HG02970 (cell line): ENCODE measurements around the gene HSPA12B.

Source experiments
- ATAC-seq: cut with Tn5 transposase; IDR thresholded peaks from one replicate; pipeline ENCODE4 v1.9.1; 2021; ENCODE audit warnings: mild to moderate bottlenecking, moderate library complexity, moderate number of reproducible peaks; ENCODE audit not compliant: unreplicated experiment, low FRiP score

The HSPA12B gene

GRCh38 chr20:3760655-3761348 lies 28.3 kb downstream of the HSPA12B start:
- no peak for ATAC-seq

- ATAC-seq: no peak
Observed at GRCh38 chr20:3763671-3764601, 31.5 kb downstream of the HSPA12B start.

GRCh38 chr20:3764659-3765058 lies 32.2 kb downstream of the HSPA12B start:
- no peak for ATAC-seq

DNA sequence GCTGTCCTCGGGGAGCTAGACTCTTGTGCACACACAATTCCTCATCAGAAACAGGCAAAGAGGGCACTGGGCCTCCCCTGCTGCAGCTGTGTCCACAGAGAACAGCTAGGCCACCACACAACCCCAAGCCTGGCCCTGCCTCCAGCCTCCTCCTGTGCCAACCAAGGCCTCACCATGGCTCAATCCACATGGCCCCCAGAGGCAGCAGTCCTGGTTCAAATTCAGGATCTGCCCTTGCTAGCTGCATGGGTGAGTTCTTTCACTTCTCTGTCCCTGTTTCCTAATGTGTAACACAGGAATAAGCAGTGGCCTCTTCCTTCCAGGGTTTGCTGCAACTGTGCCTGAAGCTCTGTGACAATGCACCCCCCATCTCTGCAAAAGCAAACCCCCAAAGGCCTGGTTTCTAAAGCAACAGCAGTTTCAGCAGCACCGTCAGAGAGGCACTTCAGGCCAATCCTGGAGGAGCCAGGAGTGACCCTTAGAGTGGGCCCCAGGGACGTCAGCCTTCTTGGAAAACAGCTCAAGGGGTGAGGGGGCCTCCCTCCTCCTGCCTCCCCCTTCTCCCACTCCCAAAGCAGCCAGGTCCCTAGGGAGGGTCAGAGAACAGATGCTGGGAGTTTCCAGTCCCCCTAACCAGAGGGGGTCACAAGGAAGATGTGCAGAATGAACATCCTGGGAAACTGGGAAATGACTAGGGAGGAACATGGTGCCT lies 32.8 kb downstream of the HSPA12B start:
- no peak for ATAC-seq

DNA sequence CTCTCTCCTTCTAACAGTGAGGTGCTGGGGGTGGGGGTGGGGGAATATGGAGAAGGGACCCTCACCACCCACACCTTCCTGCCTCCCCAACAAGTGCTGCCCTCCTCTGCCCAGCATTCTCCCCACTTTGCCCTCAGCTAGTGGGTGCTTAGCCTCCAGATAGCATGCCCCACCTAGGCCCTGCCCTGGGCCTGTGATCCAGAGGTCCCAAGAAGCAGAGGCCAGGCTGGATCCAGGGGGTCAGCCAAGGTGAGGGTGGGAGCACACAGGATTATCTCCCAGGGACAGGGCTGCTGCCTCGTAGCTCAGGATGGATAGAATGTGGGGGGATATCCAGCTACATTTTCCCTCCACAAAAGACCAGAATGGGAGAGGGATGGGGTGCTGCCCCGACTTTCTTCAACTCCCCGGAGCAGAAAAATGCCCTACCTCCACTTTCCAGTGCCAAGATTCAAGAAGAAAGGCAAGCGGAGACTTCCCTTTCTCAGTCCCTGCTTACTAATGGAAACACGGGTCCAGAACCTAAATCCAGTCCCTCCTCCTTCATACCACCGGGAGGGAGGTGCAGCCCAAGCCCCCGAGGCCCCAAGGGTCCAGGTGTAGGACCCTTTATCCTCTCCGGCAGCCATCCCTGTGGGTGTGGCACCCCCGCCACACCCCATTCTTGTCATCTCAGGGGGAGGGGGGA lies 34.1 kb downstream of the HSPA12B start:
- no peak for ATAC-seq

DNA sequence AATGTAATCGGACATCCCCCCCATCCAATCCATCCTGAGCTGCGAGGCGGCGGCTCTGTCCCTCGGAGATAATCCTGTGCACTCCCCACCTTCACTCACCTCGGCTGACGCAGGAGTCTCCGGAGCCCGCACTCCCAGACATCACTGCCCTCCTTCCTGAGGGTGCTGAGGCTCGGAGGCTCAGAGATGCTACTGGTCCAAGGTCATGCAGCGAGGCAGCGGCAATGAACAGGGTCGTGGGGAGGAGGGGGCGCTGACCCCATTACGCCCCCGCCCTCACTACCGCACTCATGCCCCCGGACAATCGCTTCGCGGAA lies 34.6 kb downstream of the HSPA12B start:
- ATAC-seq: no peak

- ATAC-seq: peak; percentile 90
Observed at GRCh38 chr20:3767427-3768341, 35.2 kb downstream of the HSPA12B start, which contains the start of gene ADISSP. TSS of gene ADISSP (minus strand) at chr20:3767753. CDS start at chr20:3760100, 7,653 bp downstream.

GRCh38 chr20:3768342-3769130 lies 36.1 kb downstream of the HSPA12B start:
- ATAC-seq: peak; percentile 25

DNA sequence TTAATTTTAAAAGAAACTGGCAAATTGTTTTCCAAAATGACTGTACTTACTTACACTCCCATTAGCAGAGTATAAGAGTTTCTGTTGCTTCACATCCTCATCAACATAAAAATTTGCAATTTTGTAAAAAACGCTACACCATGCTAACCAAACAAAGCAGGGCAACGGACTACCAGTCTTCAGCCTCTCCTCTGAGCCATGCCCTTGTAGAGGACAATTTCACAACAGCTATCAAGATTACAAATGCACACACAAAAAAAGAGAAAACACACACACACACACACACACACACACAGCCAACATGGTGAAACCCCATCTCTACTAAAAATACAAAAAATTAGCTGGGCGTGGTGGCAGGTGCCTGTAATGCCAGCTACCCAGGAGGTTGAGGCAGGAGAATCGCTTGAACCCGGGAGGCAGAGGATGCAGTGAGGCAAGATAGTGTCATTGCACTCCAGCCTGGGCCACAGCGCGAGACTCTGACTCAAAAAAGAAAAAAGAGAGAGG lies 39.1 kb downstream of the HSPA12B start:
- ATAC-seq: no peak

GRCh38 chr20:3775457-3776108 lies 43.1 kb downstream of the HSPA12B start:
- ATAC-seq: no peak

DNA sequence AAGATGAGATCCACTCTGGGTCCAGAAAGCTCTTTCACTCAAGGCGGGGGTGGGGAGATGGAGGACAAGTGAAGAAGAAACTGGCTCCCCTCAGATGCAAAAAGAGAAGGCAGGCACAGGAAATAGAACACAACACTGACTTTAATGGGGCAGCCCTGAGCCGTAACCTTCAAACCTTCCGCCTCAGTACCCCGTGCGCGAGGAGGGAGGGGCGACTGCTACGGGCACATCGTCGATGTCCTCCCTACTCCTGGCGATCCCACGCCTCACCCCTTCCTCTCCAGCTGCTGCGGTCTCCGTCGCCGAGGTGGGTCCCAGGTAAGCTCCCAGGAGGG lies 44.9 kb downstream of the HSPA12B start:
- ATAC-seq: no peak

DNA sequence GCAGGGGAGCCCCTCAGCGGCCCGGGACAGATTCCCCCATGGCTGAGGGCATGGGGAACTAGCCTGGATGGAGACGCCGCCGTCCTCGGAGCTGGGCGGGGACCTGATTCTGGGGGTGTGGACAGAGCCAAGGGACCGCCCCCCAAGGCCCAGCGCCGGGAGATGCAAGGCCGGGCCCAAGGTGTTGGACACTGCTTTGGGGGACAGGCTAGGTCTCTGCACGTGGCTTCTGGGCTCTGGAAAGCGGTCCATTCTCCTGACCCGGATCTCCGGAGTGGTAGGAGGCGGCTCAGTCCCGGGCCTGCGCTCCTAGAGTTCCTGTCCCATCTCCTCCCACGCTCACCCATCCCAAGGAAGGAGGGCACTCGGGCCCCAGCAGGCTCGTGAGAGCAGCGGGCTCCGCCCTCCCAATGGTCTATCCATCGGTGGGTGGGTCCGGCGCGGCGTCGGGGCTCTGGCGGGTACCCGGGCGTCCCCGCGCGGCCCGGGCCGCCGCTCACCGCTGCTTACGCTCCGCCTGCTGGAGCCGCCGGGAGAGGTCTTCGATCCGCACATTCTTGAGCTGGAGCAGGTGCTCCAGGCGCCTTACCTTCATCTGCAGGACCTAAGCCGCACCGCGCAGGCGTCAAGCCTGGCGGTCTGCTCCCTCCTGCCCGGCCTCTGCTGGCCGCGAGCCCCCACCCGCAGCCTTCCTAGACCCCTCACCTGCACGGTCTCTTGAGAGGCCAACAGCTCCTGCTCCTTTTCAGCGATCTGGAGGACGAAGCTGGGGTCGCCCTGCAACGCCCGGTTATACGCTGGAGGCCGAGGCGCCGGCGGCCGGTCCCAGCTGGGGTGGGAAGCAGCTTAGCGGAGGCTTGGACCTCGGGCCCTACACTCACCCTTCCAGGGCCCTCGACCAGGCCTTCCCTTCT lies 45.5 kb downstream of the HSPA12B start:
- ATAC-seq: no peak

DNA sequence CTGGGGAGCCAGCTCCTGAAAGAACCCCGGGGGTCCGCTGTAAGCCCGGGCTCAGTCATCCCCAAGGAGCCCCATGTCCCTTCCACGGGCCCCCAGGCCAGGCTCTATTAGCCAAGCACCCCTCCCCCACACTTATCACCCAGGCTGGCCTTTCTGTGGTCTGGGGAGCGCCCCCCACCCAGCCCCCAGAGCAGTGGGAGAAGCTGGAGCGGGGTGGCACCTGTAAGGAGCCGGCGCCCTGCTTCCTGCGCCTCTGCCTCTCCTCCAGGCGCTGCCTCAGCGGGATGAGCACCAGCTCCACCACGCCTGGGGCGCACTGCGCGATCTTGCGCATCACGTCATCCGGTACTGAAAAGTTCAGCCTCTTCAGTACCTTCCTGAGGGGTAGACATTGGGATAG lies 46.5 kb downstream of the HSPA12B start:
- no peak for ATAC-seq

GRCh38 chr20:3781153-3781910 lies 48.8 kb downstream of the HSPA12B start, which contains the start of gene SPEF1:
TSS of gene SPEF1 (minus strand) at chr20:3781448. CDS start at chr20:3781287, 161 bp downstream.
- no peak for ATAC-seq

DNA sequence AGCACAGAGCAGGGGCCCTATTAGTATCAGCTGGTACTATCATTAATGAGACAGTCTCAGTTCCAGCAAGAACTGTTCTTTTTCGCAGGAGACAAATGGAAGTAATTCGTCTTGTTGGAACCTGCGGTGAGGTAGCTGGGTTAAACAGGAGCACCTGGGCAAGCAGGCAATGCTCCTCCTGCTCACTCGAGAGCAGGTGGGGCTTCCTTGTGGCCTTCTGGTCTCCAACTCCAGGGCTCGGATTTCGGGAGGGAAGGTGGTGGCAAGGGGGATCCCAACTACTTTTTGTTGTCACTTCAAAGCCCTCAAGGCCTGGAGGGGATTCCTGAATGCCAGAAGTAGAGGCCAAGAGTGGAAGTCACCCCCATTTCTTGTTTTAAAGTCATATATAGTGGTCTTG lies 50.1 kb downstream of the HSPA12B start:
- no peak for ATAC-seq

DNA sequence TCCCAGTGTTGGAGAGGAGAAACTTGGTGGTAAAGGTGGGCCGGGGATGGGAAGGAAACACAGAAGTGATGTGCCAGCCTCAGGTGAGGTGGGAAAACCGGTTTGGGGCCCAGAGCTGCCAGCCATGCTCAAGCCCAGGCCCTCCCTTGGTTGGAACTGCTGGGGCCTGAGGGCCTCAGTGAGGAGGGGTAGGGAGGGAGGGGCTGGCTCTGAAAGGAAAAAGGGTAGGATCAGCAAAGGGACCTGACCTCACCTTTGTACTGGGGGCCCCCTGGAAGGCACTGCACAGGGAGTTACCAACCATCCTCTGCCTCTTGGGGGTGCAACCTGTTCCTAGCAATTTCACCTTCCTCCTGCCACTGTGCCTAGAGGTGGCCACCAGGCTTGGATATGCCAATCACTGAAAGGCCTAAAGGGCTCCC lies 50.6 kb downstream of the HSPA12B start:
- ATAC-seq: no peak
